GM23248 (cell line): Measurements from ENCODE around the gene FAM131A.

Source experiments
- EZH2 ChIP-seq: fragments of 200-600 bp; sonication (generic); IDR thresholded peaks from 2 replicates; pipeline ENCODE4 v1.6.1; 2018; ENCODE audit warnings: antibody characterized with exemption, mild to moderate bottlenecking; ENCODE audit not compliant: insufficient read depth, poor library complexity, severe bottlenecking
- EZH2phosphoT487 ChIP-seq: fragments of 200-600 bp; sonication (generic); IDR thresholded peaks from 2 replicates; pipeline ENCODE4 v1.6.1; 2018; ENCODE audit warnings: antibody characterized with exemption, moderate library complexity, mild to moderate bottlenecking, low read depth; ENCODE audit not compliant: insufficient read depth

DNA sequence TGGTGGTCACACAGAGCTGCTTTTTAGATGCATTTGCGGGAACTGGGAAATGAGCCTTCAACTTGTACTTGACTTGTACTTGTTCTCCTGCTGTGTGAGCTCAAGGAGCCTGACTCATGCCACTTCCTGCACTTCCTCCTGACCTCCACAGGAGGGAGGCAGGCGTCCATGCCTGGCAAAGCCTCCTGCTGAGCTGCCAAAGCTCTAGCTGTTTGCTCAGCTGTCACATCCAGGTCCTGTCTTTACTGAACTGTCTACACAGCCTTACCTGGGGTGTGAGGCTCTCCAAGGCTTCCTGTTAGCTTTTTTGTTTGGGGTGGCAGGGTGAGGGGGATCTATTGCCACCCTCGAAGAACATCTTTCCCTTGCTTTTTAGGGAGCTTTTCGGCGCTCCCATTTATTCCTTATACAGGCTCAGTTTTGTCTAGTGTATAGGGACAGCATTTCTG lies 34.2 kb downstream of the FAM131A start:
- TF ChIP-seq EZH2phosphoT487: no peak
- no peak for TF ChIP-seq EZH2
